Measurements from ENCODE around the gene USP7.
A peak's percentile ranks its signal among the peaks of the same experiment; 100 is the strongest.

The USP7 gene

DNA sequence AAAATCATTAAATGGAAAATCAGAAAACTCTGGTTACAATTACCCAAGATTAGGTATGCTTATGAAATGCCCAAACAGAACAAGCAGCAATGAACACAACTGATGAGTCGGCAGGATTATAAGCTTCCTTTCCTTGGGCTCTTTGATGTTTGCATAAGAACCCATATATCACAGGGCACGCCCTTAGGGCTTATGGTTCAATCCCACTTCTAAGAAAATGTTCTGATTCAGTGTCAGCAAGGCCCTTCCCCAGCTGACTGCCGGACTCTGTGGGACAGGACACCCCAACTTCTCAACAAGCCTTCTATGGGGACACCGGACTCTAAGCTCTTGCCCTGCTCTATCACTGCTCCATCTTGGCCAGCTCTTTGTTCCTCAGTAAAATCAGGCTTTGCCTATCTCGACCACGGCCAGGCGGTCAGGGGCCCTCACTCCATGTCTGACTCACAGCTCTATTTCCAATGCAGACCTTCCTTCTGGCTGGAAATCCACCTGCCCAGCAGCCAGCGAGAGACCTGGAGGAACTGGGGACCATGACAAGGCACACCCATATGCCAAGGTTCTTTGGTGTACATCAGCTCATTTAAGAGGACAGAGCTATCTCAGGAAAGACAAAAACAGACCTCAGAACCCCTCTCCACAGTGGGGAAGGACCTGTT, 54.8 kb downstream of the USP7 start:
- Histone ChIP-seq H3K27me3 (replicated peaks; ENCODE audit: control insufficient read depth, insufficient read depth, low read length) (no peaks in the 10 kb centered on the region), H3K36me3 (ENCODE audit: control insufficient read depth, insufficient read depth, low read length) (peaks cover 37% of the 10 kb centered on the region), H3K4me3 (replicated peaks; ENCODE audit: low read depth, low read length) (no peak overlapping the region)
- TF ChIP-seq, protein P1, sequence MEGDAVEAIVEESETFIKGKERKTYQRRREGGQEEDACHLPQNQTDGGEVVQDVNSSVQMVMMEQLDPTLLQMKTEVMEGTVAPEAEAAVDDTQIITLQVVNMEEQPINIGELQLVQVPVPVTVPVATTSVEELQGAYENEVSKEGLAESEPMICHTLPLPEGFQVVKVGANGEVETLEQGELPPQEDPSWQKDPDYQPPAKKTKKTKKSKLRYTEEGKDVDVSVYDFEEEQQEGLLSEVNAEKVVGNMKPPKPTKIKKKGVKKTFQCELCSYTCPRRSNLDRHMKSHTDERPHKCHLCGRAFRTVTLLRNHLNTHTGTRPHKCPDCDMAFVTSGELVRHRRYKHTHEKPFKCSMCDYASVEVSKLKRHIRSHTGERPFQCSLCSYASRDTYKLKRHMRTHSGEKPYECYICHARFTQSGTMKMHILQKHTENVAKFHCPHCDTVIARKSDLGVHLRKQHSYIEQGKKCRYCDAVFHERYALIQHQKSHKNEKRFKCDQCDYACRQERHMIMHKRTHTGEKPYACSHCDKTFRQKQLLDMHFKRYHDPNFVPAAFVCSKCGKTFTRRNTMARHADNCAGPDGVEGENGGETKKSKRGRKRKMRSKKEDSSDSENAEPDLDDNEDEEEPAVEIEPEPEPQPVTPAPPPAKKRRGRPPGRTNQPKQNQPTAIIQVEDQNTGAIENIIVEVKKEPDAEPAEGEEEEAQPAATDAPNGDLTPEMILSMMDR (IDR thresholded peaks at IDR 0.05; ENCODE audit: insufficient read depth, low read length, poor library complexity, severe bottlenecking): no peak
- no peak for DNase-seq (ENCODE audit: extremely low read depth, insufficient read length)

DNA sequence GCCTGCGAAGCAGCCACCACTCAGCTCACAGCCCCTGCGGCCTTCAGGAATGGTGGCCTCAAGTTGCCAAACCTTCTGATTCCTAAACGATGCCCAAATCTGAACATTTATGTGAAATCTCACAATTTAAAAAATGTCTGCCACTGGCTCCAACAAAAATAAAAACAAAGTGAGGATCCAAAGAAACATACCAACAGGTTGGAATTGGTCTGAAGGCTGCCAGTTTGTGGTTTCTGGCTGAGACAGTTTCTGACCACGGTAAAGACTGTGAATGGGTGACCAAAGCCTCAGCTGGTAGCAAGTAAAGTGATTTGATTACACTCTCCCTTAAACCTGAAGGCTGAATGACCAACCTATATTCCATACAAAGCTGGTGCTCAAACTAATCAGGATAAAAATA, 56.6 kb downstream of the USP7 start:
- no peak for DNase-seq (ENCODE audit: extremely low read depth, insufficient read length)
- Histone ChIP-seq H3K27me3 (replicated peaks; ENCODE audit: control insufficient read depth, insufficient read depth, low read length) (no peaks in the 10 kb centered on the region), H3K4me3 (replicated peaks; ENCODE audit: low read depth, low read length) (no peak overlapping the region), H3K36me3 (ENCODE audit: control insufficient read depth, insufficient read depth, low read length) (peaks cover 38% of the 10 kb centered on the region)
- TF ChIP-seq, protein P1 (IDR thresholded peaks at IDR 0.05; ENCODE audit: insufficient read depth, low read length, poor library complexity, severe bottlenecking): no peak

DNA sequence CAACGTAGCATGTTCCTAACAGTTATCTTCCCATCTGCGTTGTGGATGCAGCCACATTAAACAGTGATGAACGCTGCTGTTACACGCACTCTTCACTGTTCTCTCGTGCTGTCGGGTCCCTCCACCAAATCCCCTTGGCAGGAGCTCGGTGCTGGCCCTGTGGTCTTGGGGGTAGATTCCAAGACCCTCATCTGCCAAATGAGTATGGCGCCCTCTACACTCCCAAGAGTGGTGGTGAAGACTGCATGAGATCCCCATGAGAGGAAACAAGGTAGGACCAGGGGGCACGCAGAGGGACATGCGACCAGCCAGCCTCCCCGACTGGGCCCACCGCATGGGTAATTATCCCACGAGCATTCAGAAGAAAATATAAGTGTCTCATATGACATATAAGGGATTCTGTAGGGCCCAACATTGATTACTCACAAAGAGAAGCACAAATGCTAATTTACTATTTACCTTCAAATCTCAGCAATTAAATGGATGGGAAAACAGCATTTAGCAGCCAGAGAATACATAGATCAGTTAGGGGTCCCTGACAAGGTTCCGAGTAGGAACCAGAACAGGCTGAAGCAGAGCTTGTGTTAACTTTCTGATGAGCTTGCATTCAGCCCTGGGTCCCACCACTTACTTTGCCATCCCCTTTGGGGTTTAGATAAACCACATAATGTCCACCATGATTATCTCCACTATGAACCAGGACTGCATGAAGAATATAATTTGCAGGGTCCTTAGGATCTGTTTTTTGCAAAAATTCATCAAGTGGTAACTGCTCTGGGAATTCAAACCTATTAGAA, 57.7 kb downstream of the USP7 start:
- peaks cover 38% of the 10 kb centered on the region for H3K36me3 ChIP-seq (ENCODE audit: control insufficient read depth, insufficient read depth, low read length)
- TF ChIP-seq, protein P1 (IDR thresholded peaks at IDR 0.05; ENCODE audit: insufficient read depth, low read length, poor library complexity, severe bottlenecking): peak; percentile 23
- DNase-seq (ENCODE audit: extremely low read depth, insufficient read length): no peak
- H3K4me3 ChIP-seq (replicated peaks; ENCODE audit: low read depth, low read length): no peak overlapping the region
- no peaks in the 10 kb centered on the region for H3K27me3 ChIP-seq (replicated peaks; ENCODE audit: control insufficient read depth, insufficient read depth, low read length)

DNA sequence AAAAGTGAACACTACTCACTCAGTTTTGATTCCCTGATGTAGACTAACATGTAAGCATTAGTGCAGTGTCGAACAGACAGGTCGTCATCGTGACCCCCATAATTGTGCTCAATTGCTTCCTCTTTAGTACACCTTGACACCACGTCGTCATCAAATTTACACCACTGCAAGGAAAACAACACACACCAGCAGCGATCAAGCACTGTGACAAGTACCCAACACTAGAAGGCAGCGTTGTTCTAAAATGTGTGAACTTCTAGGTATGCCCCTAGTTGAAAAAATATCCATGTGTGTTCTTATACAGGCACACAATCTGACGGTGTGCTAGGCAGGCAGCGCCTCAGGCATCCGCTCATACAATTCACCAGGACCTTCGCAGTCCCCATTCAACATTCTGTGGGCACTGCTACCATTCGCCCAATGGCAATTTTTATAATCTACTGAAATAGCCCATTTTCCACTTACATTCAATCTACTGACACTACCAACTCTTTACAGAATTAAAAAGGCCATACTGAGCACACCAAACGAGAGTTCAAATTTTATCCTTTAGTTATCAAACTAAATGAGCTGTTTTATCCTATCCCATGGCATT, 58.4 kb downstream of the USP7 start:
- Histone ChIP-seq H3K36me3 (ENCODE audit: control insufficient read depth, insufficient read depth, low read length) (peaks cover 36% of the 10 kb centered on the region), H3K27me3 (replicated peaks; ENCODE audit: control insufficient read depth, insufficient read depth, low read length) (no peaks in the 10 kb centered on the region), H3K4me3 (replicated peaks; ENCODE audit: low read depth, low read length) (no peak overlapping the region)
- no peak for DNase-seq (ENCODE audit: extremely low read depth, insufficient read length)
- TF ChIP-seq, protein P1 (IDR thresholded peaks at IDR 0.05; ENCODE audit: insufficient read depth, low read length, poor library complexity, severe bottlenecking): peak; percentile 43

DNA sequence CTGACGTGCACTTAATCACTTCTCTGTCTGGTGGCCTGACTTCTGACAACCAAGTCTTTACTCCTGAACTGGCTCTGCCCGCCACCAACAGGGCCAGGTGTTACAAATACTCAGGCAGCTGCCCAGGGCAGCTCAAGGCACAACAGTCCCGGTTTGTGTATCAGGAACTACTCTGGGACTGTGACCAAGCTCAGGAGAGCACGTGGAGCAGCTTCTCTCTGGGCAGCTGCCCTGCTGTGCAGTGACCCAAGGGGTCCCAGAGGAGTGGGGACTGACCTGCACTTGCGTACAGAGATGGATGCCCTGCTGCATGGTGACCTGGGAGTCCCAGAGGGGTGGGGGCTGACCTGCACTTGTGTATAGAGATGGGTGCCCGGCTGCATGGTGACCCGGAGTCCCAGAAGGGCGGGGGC, 59.7 kb downstream of the USP7 start:
- peaks cover 33% of the 10 kb centered on the region for H3K36me3 ChIP-seq (ENCODE audit: control insufficient read depth, insufficient read depth, low read length)
- TF ChIP-seq, protein P1 (IDR thresholded peaks at IDR 0.05; ENCODE audit: insufficient read depth, low read length, poor library complexity, severe bottlenecking): no peak
- no peaks in the 10 kb centered on the region for H3K27me3 ChIP-seq (replicated peaks; ENCODE audit: control insufficient read depth, insufficient read depth, low read length)
- no peak overlapping the region for H3K4me3 ChIP-seq (replicated peaks; ENCODE audit: low read depth, low read length)
- no peak for DNase-seq (ENCODE audit: extremely low read depth, insufficient read length)
